ENCODE data around the gene CIAO3.
A peak's percentile ranks its signal among the peaks of the same experiment; 100 is the strongest.

Gene CIAO3

GRCh38 chr16:767743-768235 is 27.0 kb upstream of the CIAO3 start:
- no peak for ATAC-seq (ENCODE audit: low read depth)
- no peak for TF ChIP-seq CTCF (IDR thresholded peaks at IDR 0.05; ENCODE audit: poor library complexity, severe bottlenecking)

GRCh38 chr16:766820-767640 is 26.2 kb upstream of the CIAO3 start:
- Histone ChIP-seq H3K27ac (ENCODE audit: poor library complexity, severe bottlenecking) (no peak overlapping the region), H3K27me3 (ENCODE audit: insufficient read depth, poor library complexity, severe bottlenecking) (no peaks in the 10 kb centered on the region), H3K4me3 (ENCODE audit: severe bottlenecking) (no peak overlapping the region)

More at GRCh38 chr16:767743-768235, 27.0 kb upstream of the CIAO3 start:
- no peaks in the 10 kb centered on the region for H3K9me3 ChIP-seq (ENCODE audit: severe bottlenecking)
- no peaks in the 10 kb centered on the region for H3K27me3 ChIP-seq (ENCODE audit: insufficient read depth, poor library complexity, severe bottlenecking)
- no peak overlapping the region for H3K27ac ChIP-seq (ENCODE audit: poor library complexity, severe bottlenecking)
- no peaks in the 10 kb centered on the region for H3K4me1 ChIP-seq (ENCODE audit: insufficient read depth, poor library complexity, severe bottlenecking)
- no peaks in the 10 kb centered on the region for H3K36me3 ChIP-seq (ENCODE audit: low read depth)
- H3K4me3 ChIP-seq (ENCODE audit: severe bottlenecking) = no peak overlapping the region
- DNase-seq (ENCODE audit: low spot score) = no peak

GRCh38 chr16:766008-766819 is 25.4 kb upstream of the CIAO3 start:
- no peak overlapping the region for H3K27ac ChIP-seq (ENCODE audit: poor library complexity, severe bottlenecking)
- DNase-seq (ENCODE audit: low spot score) (no peak), ATAC-seq (ENCODE audit: low read depth) (no peak)
- H3K4me1 ChIP-seq (ENCODE audit: insufficient read depth, poor library complexity, severe bottlenecking) = peaks cover 3% of the 10 kb centered on the region
- no peak overlapping the region for H3K4me3 ChIP-seq (ENCODE audit: severe bottlenecking)
- no peaks in the 10 kb centered on the region for H3K36me3 ChIP-seq (ENCODE audit: low read depth)
- H3K9me3 ChIP-seq (ENCODE audit: severe bottlenecking) = no peaks in the 10 kb centered on the region
- H3K27me3 ChIP-seq (ENCODE audit: insufficient read depth, poor library complexity, severe bottlenecking) = no peaks in the 10 kb centered on the region
- no peak for TF ChIP-seq CTCF (IDR thresholded peaks at IDR 0.05; ENCODE audit: poor library complexity, severe bottlenecking)

More at GRCh38 chr16:766820-767640, 26.2 kb upstream of the CIAO3 start:
- DNase-seq (ENCODE audit: low spot score) (no peak), ATAC-seq (ENCODE audit: low read depth) (no peak)
- no peaks in the 10 kb centered on the region for H3K4me1 ChIP-seq (ENCODE audit: insufficient read depth, poor library complexity, severe bottlenecking)
- H3K36me3 ChIP-seq (ENCODE audit: low read depth) = no peaks in the 10 kb centered on the region
- no peaks in the 10 kb centered on the region for H3K9me3 ChIP-seq (ENCODE audit: severe bottlenecking)
- TF ChIP-seq CTCF (IDR thresholded peaks at IDR 0.05; ENCODE audit: poor library complexity, severe bottlenecking) = no peak

- TF ChIP-seq CTCF (IDR thresholded peaks at IDR 0.05; ENCODE audit: poor library complexity, severe bottlenecking) = no peak
- no peaks in the 10 kb centered on the region for H3K36me3 ChIP-seq (ENCODE audit: low read depth)
- DNase-seq (ENCODE audit: low spot score) (peak; percentile 68), ATAC-seq (ENCODE audit: low read depth) (no peak)
- peaks cover 9% of the 10 kb centered on the region for H3K4me1 ChIP-seq (ENCODE audit: insufficient read depth, poor library complexity, severe bottlenecking)
- H3K4me3 ChIP-seq (ENCODE audit: severe bottlenecking) = no peak overlapping the region
- no peaks in the 10 kb centered on the region for H3K9me3 ChIP-seq (ENCODE audit: severe bottlenecking)
- no peaks in the 10 kb centered on the region for H3K27me3 ChIP-seq (ENCODE audit: insufficient read depth, poor library complexity, severe bottlenecking)
- H3K27ac ChIP-seq (ENCODE audit: poor library complexity, severe bottlenecking) = no peak overlapping the region
Measured at GRCh38 chr16:765488-765865, 24.7 kb upstream of the CIAO3 start.

All from RWPE2 (cell line).